ENCODE measurements around the gene TMEM120A. TPM values are rescaled to one million over a fixed set of nuclear protein-coding genes. Genes with fewer than 3 reads are reported as not detected.

The TMEM120A gene
- total RNA-seq, 5 donors from 2014 or later (not counting 1 experiment from before 2014, with no cell fraction given): 15.2 to 38.5 (median 34.4) TPM

Other genes with a start within 250 kb of the TMEM120A start
- gene CCL26, start 222.4 kb downstream of the TMEM120A start, total RNA-seq: not detected
- gene CCL24, start 180.8 kb downstream of the TMEM120A start, total RNA-seq: not detected
- gene RHBDD2, start 115.6 kb downstream of the TMEM120A start, total RNA-seq: 100 to 1,000 TPM in 1 of 5 donors, 10 to 100 TPM in 4; 46.7 to 110 (median 59.4) TPM
- 10 to 100 TPM; 41.1 to 83.3 (median 58.8) TPM for gene POR, start 79.4 kb downstream of the TMEM120A start, total RNA-seq
- gene STYXL1, start 53.4 kb upstream of the TMEM120A start, total RNA-seq: 10 to 100 TPM; 12.9 to 21.9 (median 18.9) TPM
- gene MDH2, start 53.5 kb upstream of the TMEM120A start, total RNA-seq: 100 to 1,000 TPM in 2 of 5 donors, 10 to 100 TPM in 3; 72.0 to 113 (median 93.6) TPM
- not detected for gene SRRM3, start 207.3 kb upstream of the TMEM120A start, total RNA-seq